ENCODE results near the gene MAPT. TPM values are rescaled to one million over a fixed set of nuclear protein-coding genes. Genes with fewer than 3 reads are reported as not detected.
A peak's percentile ranks its signal among the peaks of the same experiment; 100 is the strongest.

Gene MAPT
- total and polyA plus RNA-seq, 2 of the 13 experiments (the other 11 are each of a cell fraction or from before 2014, with no cell fraction given), result 2.1 to 2.8 TPM

GRCh38 chr17:45857977-45858708 lies 36.2 kb upstream of the MAPT start (continued):
- TF ChIP-seq ZNF362 (CRISPR knock-in tag; IDR thresholded peaks at IDR 0.05; ENCODE audit: borderline replicate concordance), result no peak
- TF ChIP-seq ZNF142 (CRISPR knock-in tag; IDR thresholded peaks at IDR 0.05), result no peak
- TF ChIP-seq RFXAP (CRISPR knock-in tag; IDR thresholded peaks at IDR 0.05; ENCODE audit: borderline replicate concordance), result 0 out of 2 replicates have a peak, but pooled peaks have one; percentile 58
- no peak for TF ChIP-seq ZBTB40 (IDR thresholded peaks at IDR 0.05)
- TF ChIP-seq ZBTB40 (CRISPR knock-in tag; IDR thresholded peaks at IDR 0.05), result 0 out of 2 replicates have a peak, but pooled peaks have one; percentile 36
- peak; percentile 85; the same call in 1 of the 2 replicates for TF ChIP-seq XBP1 (CRISPR knock-in tag; IDR thresholded peaks at IDR 0.05)
- peak; percentile 98 for TF ChIP-seq TSC22D2 (CRISPR knock-in tag; IDR thresholded peaks at IDR 0.05; ENCODE audit: borderline replicate concordance)
- no peak for TF ChIP-seq CENPBD1 (CRISPR knock-in tag; IDR thresholded peaks at IDR 0.05; ENCODE audit: borderline replicate concordance, low read depth)
- TF ChIP-seq ZNF430 (CRISPR knock-in tag; IDR thresholded peaks at IDR 0.05), result peak; percentile 74; the same call in 1 of the 2 replicates
- TF ChIP-seq ZNF446 (CRISPR knock-in tag; IDR thresholded peaks at IDR 0.05), result peak; percentile 71; the same call in 1 of the 2 replicates

Measured in HepG2 (cell line).